CD4-positive, alpha-beta T cell treated with Interleukin-21 for 1 hour (primary cell): ENCODE results near the gene ESRP2.

ENCODE experiments used
- DNase-seq: peaks from one replicate; pipeline ENCODE4 v3.0.0-alpha.2; 2020

The ESRP2 gene

DNA sequence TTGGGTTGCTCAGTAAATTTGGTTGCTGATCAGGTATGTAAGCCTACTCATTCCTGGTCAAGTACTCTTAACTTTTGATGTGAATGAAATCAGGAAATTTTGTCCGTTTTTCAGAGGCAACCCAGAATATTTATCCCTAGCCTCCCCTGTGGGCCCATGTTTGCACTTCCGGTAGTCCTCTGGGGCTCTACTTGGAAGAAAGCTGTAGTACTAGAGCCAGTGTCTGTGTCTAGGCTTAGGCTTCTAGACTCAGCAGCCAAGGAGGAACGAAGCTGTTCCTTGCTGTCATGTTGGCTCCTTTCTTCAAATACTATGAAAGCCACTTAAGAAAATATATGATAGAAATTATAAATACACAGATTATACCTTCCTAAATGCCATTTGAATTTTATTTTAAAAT is 21.2 kb downstream of the ESRP2 start:
- DNase-seq: no peak

DNA sequence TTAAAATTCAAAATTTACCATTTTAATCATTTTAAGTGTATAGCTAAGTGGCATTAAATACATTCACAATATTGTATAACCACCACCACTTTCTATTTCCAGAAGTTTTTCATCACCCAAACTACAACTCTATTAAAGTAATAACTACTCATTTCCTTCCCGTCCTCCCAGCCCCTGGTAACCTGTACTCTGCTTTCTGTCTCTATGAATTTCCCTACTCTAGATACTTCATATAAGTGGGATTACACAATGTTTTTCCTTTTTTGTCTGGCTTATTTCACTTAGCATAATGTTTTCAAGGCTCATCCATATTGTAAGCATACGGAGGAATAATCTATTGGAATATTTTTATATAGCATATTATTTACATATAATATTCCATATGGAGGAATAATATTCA is 29.7 kb downstream of the ESRP2 start:
- no peak for DNase-seq

DNA sequence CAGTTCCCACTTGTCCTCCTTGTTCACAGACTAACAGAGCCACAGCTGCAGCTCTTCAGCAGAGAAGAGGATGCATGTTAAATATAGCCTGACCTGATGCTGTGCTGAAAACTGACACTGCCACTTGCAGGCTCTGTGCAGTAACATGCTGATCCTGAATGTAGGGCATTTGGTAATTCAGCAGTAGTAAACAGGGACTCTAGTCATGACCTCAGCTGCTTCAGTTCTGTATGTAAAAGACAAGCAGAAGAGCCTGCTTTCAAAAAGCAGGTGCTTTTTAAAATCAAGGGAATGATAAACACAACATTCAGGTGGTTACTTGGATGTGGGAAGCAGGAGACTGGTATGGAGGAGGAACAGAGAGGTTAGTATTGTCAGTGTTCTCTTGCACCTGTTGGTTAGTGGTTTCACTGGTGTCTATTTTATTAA is 33.8 kb downstream of the ESRP2 start:
- DNase-seq: no peak

DNA sequence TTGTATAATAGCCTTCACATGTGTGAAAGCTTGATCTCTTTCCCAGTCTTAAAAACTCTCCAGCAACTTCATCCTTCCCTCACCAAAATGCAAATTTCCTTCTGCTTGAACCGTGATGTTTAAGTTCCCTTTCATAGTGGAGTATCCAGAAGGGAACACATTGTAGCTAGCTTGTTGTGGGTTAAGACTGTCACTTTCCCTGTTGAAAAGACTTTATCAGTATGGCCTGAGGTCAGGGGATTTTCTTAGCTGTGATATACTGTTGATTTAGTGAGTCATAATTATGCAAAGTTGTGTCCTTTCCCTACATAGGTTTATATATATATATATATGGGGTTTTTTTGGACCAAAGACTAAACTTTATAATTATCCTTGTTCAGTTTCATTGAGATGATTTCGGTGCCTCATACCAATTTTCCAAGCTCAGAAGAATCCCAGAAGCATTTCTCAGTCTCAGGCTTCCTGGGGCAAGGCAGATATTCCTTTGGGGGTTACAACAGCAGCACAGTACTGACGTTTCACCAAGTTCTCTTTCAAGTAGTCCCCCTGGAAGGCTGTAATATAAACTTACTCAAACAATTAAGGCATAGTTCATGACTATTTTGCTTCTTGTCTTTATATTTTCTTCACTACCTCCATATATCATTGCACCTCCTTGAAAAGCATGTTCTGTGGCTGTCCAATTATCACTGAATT is 35.7 kb downstream of the ESRP2 start:
- no peak for DNase-seq

DNA sequence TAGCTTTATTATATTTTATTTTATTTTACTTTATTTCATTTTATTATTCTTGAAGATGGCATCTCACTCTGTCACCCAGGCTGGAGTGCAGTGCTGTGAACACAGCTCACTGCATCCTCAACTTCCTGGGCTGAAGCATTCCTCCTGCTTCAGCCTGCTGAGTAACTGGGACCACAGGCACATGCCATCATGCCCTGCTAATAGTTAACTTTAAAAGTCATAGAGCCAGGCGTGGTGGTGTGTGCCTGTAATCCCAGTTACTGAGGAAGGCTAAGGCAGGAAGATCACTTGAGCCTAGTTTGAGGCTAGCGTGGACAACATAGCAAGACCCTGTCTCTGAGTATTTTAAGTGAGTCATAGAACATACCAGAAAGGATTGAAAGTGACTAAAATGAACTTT is 38.7 kb downstream of the ESRP2 start:
- DNase-seq: no peak

DNA sequence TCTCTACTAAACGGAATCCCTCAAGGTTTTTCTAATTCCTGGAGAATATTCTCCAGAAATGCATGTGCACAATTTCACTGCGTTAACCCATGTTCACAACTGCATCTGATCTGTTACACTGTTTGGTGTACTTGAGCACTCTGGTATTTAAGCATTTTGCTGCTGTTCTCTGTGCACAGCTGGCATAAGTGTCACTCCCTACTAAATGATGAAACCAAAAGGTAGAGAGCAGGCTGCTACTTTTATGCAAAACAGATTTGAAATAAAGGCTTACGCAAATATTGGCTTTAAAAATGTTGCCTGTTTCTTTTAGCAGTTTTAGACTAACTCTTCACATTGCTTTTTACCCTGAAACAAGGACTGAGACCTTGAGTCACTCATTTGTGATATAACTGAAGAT is 41.7 kb downstream of the ESRP2 start:
- DNase-seq: no peak

DNA sequence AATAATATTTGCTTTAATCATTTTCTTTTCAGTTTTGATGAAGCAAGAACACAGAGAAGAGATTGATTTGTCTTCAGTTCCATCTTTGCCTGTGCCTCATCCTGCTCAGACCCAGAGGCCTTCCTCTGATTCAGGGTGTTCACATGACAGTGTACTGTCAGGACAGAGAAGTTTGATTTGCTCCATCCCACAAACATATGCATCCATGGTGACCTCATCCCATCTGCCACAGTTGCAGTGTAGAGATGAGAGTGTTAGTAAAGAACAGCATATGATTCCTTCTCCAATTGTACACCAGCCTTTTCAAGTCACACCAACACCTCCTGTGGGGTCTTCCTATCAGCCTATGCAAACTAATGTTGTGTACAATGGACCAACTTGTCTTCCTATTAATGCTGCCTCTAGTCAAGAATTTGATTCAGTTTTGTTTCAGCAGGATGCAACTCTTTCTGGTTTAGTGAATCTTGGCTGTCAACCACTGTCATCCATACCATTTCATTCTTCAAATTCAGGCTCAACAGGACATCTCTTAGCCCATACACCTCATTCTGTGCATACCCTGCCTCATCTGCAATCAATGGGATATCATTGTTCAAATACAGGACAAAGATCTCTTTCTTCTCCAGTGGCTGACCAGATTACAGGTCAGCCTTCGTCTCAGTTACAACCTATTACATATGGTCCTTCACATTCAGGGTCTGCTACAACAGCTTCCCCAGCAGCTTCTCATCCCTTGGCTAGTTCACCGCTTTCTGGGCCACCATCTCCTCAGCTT is 45.0 kb downstream of the ESRP2 start:
- no peak for DNase-seq

DNA sequence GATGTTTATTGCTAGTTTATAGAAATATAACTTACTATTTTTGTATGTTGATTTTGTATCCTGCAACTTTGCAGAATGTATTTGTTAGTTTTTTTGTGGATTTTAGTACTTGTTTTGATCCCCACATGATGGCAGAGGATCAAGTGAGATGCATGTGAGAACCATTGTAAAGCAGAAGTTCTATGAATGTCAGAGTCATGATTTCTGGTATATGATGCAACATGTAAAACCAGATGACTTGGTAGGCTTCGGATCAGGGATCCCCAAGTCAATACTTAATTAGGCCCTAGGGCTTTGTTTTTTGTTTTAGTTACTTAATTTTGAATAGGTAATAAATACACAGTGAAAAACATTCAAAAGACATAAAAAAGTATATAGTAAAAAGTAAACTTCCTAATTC is 45.8 kb downstream of the ESRP2 start:
- no peak for DNase-seq

DNA sequence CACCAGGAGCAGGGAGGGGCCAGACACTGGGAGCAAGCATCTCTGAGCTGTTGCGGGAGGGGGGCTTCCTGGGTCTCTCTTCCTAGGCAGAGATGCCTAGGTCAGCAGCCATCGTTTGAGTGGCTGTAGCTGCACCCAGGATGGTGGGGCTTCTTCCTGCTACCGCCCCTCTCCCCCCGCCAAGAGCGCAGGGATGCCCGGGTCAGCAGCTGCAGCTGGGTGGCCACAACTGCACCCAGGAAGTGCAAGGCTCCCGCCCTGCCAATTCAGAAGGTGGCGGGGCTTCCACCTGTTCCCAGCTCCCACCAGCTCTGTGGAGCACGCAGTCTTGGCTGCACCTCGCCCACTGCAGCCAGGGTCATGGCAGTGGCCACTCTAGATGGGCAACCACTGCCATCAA is 47.8 kb downstream of the ESRP2 start:
- DNase-seq: no peak

DNA sequence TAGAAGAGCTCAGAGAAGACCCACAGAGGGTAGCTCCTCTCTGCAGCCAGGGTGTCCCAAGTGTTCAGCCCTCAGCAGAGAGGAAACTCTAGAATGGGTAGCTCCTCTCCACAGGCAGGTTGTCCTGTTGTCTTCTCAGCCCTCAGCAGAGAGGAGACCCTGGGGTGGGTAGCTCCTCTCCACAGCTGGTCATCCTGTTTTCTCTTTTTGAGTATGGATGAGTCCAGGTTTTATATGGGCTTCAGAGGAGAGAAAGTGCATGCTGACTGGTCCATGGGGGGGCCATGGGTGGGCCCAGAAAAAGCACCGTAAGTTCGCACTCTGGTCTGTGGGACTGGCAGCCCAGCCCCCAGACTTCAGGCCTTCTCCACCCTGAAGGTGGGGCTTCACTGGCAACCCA is 48.4 kb downstream of the ESRP2 start:
- DNase-seq: no peak

DNA sequence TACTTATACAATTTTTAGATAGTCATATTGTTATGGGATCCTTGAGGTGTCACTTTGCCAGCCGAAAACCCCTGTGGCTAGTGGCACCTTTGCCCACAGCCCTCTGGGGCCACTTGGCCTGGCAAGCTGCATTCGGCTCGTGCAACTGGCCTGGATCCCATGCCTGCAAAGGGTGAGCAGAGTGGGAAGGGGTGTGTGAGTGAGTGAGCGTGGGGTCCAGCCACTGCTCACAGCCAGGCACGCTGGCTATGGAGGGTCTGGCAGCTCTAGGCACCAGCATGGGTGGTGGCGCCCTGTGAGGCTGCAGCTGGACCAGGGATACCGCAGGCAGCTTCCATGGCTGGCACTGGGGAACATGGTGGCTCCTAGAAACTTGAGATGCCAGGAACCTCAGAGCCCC is 49.0 kb downstream of the ESRP2 start:
- no peak for DNase-seq

DNA sequence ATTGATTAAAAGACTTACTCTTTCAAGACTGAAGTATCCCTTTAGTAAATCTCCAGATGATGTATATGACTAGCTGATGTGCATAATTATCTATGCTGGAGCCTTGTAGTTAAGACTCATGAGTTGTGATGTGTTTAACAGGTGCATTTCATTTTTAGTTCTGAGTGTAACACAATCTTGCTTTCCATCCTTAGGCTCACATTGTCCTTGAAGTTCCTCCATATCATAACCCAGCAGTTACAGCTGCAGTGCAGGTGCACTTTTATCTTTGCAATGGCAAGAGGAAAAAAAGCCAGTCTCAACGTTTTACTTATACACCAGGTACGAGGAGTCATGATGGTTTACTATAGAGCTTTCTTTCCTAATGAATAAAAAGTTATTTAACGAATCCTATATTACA is 52.9 kb downstream of the ESRP2 start:
- no peak for DNase-seq

DNA sequence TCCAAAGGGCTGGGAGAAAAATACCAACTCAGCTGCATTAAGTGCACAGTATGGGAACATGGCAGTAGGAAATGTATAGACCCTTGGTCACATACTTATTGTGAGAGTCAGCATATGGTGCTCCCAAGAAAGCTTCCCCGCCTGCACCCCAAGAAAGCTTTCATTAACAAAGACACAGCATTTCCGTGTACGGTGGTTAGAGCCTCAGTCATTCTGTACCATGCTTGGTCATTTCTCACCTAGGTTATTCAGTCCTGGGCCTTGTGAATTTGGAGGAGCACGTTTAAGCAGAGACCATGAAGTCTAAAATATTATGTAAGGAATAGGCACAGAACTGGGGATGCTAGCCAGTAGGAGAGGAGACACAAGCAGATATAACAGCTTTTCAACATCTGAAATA is 56.1 kb downstream of the ESRP2 start:
- DNase-seq: no peak

DNA sequence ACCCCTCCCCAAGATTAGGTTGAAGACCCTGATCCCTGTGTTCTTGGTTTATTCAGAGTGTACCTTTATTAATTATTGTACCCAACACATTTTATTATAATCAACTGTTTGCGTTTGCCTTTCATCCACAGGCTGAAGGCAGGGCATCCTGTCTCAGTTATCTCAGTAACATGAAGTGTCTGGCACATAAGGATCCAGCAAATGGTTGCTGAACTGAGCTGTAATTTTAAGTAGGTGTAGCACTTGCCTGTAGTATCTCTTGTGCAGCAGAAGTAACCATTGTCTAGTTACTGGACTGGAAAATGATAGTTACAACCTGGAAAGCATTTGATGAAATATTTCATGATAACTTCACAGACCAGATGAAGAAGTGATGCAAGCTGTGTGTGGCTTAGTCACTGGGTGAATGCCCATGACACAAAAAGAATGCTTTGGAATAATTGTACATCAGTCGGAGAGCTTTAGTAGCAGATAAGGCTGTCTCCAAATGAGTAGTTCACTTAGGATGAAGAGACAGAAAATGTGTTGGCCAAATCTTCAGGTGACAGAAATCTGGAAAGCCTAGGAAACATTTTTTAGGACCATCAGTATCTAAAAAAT is 56.6 kb downstream of the ESRP2 start:
- no peak for DNase-seq
